Stimulated activated CD8-positive, alpha-beta memory T cell treated with anti-CD3 and anti-CD28 coated beads, Interleukin-4, amount 100 ng/mL, for 24 hours (primary cell): ENCODE data around the gene GRAMD1B.
"Not testable (repeated sequence)": the region's sequence is repeated elsewhere in the genome, so short reads cannot be mapped to it uniquely, and the experiment has no call there.

Experiments
- DNase-seq: peaks from one replicate; pipeline ENCODE4 v3.0.0-alpha.2; 2020; ENCODE audit warnings: low read depth

The GRAMD1B gene

DNA sequence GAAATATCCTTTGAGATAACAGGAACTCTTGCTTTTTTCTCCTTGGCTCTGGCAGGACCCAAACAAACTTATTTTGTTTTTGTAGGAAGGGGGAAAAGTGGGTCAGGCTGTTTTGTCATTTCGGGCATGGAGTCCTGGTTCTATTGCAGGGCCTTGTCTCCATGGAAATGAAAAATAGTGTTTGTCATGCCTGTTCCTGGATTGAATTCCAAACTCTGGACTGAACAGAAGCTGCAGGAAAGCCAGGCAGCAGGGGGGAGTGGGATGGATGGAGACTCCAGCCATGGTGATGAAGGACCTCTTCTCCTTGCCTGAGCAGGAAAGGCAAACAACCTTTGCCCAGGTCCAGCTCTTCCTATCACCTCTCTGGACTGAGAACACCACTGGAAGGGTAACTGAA, 137.4 kb downstream of the GRAMD1B start:
- no peak for DNase-seq

DNA sequence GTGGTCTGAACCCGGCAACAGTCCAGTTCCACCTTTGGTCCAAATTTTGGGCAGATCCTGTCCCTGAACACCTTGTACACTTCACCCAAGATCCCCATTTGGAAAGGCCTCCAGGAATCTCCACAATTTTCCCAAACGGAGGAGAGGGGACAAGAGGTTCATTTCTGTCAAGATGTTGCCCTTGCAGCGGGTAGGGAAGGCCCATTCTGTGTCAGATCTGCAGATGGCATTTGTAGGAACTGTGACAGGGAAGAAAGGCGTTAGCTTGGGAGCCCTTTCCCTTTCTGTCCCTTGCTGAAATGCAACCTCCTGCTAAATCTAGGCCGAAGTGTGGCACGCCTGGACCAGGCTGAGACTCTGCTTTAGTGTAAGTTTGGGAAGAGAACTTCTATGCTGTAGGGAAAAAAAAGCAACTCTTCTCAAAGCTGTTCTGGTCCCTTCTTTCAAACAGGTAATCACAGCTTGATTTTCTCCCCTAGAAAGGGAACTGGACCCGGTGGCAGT, 138.3 kb downstream of the GRAMD1B start:
- no peak for DNase-seq

DNA sequence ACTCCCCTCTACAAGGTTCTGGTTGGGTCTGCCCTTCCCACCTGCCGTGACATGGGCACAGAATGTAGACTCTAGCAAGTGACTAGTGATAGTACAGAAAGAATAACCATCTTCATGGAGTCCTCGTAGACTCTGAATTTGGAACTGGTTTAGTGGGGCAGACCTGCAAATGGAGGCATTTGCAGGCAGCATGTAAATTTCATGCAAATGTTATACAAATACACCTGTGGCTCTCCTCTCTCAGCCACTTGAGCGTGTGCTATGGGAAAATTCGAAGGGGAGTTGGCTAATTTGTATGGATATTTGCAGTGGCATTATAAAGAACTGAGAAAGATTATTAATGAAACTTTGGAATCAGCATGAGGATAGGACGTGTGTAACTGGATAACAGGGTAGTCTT, 139.3 kb downstream of the GRAMD1B start:
- DNase-seq, result no peak

GRCh38 chr11:123570939-123571580, 141.0 kb downstream of the GRAMD1B start:
- DNase-seq, result no peak

- DNase-seq, result not testable (repeated sequence)
Measured at GRCh38 chr11:123572791-123573190, 142.7 kb downstream of the GRAMD1B start.

DNA sequence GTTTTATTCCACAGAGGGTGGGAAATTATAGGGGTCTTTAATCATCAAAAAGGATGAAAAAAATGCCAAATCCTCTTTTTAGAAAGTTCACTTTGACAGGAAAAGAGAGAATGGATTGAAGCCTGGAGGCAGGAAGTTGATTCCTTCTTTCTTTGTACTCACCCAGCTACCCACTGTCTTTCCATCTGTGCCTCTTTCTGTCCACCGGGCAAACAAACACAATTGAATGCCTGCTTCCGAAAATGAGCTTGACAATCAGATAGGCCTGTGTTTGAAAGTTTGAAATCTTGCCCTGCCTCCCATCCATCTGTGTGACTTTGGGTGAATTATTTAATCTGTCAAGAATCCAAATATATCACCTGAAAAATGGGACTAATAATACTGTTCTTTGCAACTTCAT, 143.2 kb downstream of the GRAMD1B start:
- no peak for DNase-seq

DNA sequence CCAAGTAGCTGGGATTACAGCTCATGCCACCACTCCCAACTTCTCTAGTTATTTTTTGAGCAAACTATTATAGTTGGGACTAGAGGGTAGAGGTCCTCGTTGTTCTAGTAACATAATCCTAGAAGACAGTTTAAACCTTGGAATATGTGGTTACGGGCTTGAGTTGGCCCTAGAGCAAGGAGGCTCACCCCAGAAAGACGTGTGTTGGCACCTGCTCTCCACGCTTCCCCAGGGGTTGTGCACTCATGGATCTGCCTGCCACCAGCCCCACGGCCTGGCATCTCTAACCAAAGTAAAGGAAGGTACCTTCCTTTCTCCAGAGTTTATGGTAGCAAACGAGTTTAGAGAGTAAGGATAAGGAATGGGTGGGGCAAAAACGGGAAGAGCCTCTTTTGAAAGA, 145.4 kb downstream of the GRAMD1B start:
- no peak for DNase-seq

- DNase-seq, result no peak
Measured at GRCh38 chr11:123576082-123576481, 146.0 kb downstream of the GRAMD1B start.

GRCh38 chr11:123576501-123576900, 146.4 kb downstream of the GRAMD1B start:
- DNase-seq, result no peak

DNA sequence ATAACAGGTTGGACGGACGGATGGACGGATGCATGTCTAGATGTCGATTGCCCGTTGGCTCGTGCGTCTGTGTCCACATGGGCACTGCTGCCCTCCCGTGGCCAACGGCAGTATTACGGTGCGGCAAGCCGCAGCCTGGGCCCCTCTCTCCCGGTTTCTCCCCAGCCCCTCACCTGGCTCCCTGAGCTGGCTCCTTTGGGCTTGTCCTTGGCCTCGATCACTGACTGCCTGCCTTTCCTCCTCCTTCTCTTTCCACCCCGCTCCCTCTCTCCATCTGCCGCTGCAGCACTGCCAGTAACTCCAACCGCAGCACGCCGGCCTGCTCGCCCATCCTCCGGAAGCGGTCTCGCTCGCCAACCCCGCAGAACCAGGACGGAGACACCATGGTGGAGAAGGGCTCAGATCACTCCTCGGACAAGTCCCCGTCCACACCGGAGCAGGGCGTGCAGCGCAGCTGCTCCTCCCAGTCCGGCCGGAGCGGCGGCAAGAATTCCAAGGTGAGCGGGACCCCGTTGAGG, 147.1 kb downstream of the GRAMD1B start:
- DNase-seq, result peak; percentile 58

DNA sequence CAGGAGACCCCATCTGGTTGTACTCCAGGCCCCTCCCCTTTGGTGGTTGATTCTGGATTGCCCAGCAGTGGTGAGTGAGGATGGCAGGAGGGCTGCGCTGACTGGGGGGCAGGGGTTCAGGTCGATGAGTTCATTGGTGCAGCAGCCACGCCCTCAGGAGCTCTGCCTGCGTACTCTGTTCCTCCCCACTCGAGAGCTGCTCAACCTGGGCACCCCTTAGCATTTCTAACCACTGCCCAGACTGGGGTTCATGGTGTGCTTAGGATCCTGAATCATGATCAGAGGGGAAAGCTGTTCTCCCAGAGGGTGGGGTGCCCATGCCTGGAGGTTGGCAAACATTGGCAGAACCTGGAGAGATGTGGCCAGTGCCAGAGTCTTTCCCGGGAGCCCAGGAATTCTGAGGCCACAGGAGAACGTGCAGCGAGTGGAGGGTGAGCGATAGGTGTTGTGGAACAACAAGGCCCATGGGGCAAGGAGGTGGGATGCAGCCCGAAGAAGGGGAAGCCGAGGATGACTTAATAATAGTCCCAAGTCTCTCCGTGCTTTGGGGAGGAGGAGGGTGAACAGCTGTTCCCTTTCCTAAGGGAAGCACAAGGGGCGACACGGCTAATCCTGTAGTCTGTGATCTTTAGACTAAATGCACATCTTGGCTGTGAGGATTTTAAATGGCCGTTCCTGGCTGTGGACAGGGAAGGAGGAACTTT, 148.9 kb downstream of the GRAMD1B start:
- no peak for DNase-seq

GRCh38 chr11:123579482-123579812, 149.4 kb downstream of the GRAMD1B start:
- no peak for DNase-seq

- no peak for DNase-seq
Measured at GRCh38 chr11:123580137-123580536, 150.1 kb downstream of the GRAMD1B start.

DNA sequence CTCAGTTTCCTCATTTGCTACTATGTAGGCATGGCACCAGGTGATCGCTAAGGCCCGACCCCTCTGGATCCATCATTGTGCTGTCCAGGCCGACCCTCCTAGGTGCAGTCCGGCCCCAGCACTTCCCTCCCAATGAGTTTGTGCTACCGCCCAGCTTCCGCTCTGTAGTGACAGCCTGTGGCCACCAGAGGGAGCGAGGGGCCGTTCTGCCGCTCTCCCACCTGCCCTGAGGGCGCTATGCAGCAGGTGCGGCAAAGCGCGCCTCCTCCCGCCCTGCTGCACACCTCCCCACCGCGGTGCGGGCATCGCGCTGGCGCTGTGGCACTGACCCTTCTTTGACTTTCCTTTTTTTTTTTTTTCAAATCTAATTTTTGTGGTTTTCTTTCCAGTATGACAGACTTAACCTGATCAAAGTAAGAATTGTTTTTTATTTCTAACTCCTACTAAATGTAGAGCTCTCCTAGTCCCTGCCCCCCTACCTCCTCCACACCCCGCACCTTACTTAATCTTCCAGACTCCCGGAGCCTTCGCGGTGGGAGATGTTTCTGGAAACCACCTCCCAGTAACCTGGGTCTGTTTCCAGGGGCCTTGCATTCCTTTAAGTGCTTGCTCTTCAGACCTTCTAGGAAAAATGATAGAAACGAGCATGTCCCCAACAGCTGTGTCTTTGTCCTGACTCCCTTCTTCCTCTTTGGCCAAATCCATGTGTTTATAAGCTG, 150.6 kb downstream of the GRAMD1B start:
- DNase-seq, result peak; percentile 31

GRCh38 chr11:123581651-123582399, 151.8 kb downstream of the GRAMD1B start:
- no peak for DNase-seq

- no peak for DNase-seq
Measured at GRCh38 chr11:123582992-123583504, 153.0 kb downstream of the GRAMD1B start.

GRCh38 chr11:123584186-123584585, 154.1 kb downstream of the GRAMD1B start:
- no peak for DNase-seq

DNA sequence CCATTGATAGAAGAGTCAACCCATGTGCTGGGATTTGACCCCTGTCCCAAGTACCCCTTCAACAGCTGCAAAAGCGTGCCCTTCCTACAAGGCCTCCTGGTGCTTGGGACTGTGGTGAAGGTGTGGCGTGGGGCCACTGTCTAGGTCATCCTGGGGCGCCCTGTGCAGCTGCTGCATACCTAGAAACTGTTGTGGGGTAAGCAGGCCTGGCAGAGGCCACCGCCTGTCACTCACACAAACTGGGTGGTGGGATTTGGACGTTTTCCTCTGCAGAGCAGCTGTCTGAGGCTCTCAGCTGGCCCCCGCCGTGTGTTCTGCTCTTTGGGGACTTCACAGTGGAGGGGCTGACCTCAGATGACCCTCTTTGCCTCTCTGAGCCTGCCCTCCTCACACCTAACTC, 154.7 kb downstream of the GRAMD1B start:
- DNase-seq, result no peak

GRCh38 chr11:123585206-123585605, 155.1 kb downstream of the GRAMD1B start:
- DNase-seq, result no peak

DNA sequence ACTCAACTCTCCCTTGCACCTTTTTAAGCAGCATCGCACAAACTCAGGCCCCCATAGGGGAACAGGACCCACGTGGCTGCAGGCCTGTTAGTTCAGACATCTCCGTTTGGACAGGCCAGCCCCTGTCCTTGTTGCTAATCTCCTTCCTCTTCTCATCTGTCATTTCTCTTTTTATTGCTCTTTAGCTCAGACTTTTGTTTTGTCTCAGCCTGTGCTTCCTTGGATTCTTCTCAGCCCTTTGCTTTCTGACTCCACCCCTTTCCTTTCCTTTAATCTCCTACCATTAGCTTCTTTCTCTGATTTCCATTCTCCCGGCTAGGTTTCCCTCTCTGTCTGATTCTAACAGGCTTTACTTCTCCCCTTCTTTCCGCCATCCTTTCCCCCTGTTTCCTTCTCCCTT, 155.6 kb downstream of the GRAMD1B start:
- no peak for DNase-seq

DNA sequence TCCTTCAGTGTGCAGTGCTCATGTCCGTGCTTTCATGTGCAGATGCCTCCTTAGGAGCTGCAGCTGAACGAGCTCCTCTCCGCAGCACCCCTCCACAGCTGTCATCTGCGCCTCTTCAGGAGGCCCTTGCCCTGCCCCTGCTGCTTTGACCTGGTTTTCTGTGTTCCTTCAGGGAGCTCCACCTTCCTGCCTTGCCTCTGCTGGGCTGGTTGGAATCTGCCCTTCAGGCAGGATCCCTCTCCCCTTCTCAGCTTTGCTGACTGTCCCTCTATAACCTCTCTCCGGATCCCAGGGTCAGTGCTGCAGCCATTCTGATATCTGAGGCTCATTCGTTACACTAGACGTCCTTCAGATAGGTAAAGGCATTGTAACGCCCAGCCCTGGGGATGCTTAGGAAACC, 156.5 kb downstream of the GRAMD1B start:
- no peak for DNase-seq

DNA sequence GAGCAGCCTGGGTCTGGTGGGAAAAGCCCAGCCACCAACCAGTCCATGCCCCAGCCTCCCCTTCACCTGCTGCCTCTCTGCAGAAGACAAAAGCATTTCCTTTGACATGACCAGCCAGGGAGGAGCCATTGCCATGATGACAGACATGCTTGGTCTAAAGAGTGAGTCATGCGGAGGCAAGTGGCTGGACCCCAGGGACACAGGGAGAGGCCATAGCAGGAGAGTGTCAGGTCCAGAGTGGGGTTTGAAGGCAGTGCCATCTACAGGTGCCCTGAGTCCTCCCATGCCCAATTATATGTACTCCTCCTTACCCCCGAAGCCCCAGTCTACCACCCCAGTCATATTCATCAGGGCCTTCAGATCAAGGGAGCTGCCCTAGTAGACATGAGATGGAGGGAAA, 157.0 kb downstream of the GRAMD1B start:
- no peak for DNase-seq
